Stimulated activated CD8-positive, alpha-beta memory T cell treated with anti-CD3 and anti-CD28 coated beads, Interleukin-12 subunit alpha, Interleukin-12 subunit beta, amount 100 ng/mL, for 24 hours (primary cell): ENCODE measurements around the gene LMO1.

Source experiments
- DNase-seq: peaks from one replicate; pipeline ENCODE4 v3.0.0-alpha.2; 2020; ENCODE audit errors: extremely low read depth

The LMO1 gene

DNA sequence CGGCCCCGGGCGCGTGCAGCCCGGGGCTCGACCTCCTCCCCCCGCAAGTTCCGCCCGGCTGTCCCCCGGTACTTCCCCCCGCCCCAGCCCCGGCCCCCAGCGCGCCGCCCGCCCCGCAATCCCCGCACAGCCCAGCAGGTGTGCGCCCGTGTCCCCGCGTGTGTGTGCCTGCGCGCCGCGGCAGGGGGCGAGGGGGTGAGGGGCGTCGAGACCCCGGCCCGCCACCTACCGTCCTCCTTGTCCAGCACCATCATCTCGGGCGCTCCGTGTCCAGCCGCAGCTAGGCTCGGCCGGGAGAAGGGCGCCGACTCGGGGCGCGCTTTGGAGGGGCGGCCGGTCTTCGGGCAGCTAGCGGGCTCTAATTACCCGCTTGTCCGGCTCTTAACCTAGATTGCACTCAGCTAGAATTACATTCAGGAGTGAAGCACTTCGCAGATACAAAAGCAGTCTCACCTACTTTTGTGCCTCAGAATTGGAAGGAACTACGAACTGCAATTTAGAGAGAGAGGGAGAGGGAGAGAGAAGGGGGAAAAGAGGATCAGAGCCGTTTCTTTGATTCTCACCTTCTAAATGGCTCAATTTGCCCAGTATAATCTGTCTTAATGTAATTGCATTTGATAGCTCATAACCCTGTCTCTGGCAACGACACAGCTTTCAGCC, 439 bp downstream of the LMO1 start:
- no peak for DNase-seq

DNA sequence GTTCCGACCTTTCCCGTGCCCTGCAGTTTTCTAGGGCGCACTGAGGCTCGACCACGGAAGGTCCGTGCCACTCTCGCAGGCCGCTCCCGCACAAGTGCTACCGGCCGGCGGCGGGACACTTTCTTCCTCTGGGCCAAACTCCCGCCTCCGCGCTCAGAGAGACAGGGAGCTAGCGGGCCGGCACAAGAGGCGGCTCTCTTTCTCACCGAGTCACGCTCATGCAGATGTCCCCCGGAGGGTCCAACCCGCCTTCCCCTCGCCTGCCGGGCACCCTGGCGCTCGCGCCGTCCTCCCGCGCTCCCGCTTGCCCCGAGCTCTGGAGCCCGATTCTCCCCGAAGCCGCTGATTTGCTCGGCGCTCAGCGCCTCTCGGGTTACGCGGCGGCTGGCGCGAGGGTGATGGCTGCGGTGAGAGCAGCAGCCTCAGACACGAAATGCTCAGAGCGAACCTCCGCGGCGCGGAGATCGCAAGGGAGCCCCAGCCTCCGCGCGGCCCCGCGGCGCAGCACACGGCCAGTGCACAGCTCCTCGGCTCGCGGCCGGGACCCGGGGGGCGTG, 1.0 kb downstream of the LMO1 start:
- DNase-seq = no peak

DNA sequence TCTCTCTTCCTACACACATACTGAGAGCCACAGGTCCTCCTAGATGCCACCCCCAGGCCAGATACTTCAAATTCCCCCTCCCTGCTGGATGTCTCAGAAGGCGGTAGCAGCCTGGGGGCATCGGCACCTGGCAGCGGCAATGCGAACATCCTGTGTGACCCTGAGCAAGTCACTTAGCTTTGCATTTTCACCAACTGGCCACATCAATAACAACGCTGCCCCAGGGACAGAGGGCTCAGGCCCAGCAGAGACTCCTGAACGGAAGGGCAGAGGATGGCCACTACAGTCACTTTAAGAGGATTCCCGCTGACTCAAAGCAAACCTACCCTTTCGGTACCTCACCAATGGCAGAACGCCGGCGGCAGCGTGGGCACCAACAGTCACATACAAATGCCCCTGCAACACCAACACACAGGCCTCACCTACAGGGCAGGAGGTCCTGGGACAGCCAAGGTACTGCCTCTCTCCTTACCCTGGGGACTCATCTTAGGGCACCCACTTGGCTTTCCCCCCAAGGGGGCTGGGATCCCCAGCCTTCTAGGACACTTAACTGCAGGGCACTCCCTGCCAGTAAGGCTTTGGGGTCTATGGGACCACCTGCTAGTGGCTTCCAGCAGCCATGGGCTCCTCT, 1.6 kb downstream of the LMO1 start:
- DNase-seq = no peak

DNA sequence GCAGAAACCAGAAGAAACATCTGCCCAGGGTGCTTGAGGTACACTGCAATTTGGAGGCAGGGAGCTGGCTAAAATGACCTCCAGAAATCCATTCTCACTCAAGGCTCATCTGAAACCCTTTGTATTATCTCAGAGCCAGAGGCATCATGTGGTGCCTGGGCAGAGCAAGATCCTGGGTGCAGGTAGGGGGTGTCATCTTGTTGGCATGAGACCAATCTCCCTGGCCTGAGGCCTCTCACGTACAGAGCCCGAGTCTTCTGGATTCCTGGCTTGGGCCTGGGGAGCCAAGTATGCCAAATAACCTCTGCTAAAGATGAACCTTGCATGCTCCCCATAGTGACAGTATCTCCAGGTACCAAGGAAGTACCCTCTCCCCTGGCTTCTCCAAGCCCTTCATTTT, 2.4 kb downstream of the LMO1 start:
- DNase-seq = no peak

DNA sequence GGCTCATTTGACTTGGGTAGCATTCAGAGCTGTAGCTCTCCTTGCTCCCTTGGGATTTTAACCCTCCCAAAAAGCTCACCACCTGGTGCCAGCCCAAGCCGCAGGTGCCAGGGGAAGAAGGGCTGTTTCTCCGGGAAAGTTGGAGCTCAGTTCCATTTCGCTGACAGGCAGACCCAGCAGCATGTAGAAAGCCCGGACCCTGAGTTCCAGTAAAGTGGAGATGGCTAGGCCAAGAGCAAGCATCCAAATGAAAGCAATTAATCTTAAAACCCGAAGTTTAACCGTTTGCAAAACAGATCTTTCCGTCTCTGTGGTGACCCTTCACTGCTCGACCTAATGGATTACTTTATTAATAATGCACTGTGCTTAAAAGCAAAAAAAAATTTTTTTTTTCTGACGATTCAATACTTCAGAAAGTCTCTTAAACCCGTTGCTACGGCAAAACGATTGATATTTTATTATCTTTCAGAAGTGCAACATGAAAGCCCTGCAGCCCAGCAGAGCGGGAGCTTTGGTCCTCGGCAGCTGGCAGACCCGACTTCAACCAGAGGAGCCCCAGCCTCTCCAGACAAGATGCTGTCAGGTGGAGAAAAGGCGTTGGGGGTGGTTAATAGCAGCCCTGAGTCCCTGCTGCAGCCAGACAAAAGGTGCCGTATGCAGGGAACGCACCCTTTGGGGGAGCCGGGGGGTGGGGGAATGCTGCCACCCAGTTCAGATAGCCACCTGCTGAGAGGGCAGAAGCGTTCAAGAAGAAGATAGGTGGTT, 3.3 kb downstream of the LMO1 start:
- no peak for DNase-seq

DNA sequence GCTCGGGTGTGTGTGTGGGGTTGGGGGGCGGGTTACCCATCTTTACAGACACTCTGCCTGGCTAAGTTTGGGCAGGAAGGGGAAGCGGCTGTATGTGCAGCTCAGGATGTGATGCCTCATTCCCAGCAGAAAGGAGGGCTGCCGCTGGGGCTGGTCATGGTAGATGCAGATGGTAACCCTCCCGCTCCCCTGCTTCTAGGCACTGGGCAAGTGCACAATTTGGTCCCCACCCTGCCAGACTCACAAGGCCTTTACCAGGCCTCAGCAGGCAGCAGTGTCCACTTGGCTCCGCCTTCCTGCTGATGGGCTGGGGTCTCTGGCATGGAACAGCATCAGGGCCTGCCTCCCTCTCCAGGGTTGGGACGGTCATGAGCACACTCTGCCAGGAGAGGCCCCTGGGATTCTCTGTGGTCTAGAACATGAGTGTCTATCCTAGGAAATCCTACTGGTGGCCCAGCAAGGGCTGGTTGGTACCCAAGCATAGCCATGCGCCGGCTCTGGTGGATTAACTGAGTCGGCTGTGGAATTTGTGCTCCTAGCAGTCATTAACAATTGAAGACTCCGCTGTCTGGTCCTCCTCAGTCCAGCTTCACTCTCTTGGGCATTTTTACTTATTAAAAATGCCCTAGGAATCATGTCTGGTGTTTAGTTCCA, 4.2 kb downstream of the LMO1 start:
- DNase-seq = no peak

DNA sequence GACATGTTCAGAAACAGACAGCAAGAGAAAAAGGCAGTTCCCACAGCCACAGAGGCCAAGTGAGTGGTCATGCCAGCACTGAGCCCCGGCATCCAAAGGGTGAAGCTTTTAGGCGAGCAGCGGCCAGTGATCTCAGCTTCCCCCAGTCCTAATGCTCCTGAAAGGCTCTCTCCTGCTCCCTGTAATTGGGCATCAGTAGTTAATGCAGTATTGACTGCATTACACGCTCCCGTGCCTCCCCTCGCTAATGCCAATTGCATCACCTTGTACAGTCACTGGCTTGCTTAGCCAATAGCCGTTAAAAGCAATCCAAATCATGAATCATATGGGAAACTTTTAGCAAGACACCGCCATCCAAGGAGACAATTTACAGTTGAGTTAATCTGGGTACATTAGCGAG, 4.9 kb downstream of the LMO1 start:
- DNase-seq = no peak

DNA sequence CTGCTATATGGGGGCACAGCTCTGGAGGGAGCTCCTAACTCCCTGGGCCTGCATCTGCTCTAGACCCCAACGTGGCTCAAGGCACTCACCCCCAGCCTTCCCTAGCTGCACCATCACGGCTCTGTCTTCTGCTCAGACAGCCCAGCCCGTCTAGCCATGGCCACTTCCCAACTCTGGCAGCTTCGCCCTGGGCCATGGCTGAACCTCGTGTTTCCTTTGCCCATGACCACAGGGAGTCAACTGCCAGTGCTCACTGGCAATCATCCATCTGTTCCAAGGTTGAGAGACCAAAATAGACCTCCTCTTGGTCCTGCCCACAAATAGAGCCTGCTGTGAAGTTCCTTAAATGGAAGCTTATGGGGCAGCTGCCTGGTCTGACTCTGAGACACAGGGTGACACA, 5.4 kb downstream of the LMO1 start:
- DNase-seq = no peak

DNA sequence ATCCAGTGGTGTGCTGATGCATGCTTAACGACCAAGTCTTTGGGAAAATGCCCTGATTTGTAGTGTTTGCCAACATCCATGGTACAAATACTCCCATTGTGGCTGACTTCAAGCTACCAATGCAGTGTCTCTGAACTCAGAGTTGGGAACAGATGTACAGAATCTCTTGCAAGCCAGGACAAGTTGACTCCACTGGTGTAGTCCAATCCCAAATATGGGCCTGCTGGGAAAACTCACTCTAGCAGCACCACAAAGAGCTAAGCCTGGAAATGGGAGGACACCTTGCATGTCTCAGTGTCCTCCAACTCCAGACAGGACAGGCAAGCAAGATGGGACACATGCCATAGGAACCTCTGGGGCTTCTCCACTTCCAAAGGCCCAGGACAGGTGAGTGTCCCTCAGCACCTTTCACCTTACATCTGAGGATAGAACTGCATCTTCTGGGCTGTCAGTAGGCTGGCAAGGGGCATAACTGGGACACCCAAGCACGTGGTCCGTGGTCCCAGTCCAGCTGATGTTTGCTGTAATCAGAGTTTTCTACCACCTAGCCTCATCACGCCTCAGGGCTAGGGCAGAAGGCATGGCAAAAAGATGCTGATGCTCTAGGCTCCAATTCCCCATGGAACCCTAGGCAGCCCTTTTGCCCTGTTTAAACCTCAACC, 6.5 kb downstream of the LMO1 start:
- no peak for DNase-seq

DNA sequence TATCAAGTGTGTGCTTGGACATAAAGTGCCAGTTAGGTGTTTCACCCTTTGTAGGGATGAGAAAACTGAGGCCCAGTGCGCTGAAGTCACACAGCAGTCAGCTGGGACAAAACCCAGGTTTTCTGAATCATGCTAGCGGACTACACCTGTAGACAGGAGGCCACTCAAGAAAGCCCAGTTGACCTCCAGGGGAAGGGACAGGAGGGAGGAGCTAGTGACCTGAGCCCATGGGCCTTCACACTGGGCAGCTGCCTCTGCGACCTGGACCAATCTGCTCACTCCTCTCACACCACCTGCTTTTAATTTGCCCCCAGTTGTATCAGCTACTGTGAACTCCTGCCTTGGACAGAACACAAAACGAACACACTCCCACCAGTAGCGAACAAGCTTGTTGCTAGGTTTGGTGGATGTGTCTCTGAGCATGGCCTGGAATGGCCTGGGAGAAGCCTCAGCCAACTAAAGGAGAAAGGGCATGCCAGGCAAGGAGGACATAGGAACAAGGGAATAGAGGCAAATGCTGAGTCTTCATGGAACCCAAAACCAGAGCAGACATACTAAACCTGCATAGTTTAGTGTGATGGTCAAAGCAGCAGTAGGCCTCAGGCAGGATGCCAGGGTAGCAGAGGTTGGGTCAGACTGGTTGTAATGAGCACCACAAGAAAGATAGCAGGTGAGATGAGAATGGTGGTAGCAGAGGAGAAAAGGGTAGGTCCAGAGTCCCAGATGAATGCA, 7.2 kb downstream of the LMO1 start:
- no peak for DNase-seq

DNA sequence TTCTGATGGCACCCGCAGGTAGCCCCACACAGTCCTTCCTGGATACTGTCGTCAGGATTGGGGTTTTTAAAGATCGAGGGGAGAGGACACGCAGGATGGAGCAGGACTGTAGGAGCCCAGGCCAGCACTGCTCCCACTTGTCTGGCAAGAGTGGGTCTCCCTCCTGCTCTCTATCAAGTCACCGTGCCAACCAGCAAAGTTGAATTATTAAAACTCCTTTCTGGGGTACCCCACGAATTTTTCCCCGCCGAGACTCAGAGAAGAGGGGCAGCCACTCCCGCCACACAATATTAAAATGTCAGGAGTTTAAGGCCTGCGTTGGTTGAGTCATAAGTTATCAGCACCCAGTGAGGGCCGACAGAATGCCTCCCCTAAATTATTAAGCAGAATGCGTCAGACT, 10.1 kb downstream of the LMO1 start:
- DNase-seq = no peak

DNA sequence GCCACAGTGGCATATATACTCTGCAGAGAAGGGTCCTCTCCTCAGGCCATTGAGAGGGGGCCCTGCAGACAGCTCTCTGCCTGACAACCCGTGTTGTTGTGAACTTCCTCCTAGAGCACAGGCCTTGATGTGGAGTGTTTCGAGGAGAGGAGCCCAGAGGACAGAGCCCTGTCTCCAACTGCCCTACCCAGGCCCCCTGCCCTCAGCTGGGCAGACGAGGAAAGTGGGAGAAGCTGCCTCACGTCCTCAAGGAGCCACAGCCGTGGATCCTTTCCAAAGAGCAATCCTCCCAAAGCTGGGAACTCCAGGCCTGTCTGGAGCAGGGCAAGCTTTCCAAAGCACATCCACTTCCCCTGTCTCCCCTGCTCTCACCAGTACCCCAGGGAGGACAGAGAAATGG, 10.7 kb downstream of the LMO1 start:
- no peak for DNase-seq

DNA sequence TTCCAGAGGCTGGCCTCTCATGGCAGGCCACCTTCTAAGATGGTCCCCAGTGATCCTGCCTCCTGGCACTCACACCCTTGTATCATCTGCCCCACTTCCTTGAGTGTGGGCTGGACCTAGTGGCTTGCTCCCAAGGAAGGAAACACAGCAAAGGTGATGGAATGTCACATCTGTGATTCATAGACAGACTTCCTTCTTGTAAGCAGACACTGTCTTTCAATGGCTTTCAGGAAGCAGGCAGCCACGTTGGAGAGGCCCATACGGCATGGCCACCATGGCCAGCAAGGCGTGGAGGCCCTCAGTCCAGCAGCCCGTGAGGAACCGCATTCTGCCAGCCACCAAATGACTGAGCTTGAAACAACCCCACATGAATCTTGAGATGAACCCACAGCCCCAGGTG, 11.3 kb downstream of the LMO1 start:
- no peak for DNase-seq

DNA sequence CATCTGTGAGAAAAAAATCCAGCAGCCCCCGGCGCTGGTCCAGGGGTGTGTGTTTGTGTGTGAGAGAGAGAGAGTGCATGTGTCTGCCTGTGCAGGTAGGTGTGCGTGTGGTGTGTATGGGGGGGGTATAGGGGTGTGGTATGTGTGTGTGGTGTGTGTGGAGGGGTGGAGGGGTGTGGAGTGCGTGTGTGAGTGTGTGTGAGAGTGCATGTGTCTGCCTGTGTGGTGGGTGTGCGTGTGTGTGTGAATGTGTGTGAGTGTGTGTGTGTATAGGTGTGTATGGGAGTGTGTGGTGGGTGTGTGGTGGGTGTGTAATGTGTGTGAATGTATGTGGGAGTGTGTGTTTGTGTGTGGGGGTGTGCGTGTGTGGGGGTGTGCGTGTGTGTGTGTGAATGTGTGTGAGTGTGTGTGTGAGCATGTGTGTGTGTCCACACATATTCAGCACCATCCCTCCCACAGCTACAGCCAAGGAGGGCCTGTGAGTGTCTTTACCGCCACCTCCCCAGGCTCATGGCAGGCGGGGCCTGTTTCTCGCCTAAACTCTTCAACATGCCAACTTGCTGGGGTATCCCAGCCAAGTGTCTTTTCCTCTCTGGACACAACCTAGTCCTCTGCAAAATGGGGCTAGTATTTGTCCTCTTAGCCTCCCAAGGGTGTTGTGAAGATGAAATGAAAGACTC, 11.9 kb downstream of the LMO1 start:
- DNase-seq = no peak

DNA sequence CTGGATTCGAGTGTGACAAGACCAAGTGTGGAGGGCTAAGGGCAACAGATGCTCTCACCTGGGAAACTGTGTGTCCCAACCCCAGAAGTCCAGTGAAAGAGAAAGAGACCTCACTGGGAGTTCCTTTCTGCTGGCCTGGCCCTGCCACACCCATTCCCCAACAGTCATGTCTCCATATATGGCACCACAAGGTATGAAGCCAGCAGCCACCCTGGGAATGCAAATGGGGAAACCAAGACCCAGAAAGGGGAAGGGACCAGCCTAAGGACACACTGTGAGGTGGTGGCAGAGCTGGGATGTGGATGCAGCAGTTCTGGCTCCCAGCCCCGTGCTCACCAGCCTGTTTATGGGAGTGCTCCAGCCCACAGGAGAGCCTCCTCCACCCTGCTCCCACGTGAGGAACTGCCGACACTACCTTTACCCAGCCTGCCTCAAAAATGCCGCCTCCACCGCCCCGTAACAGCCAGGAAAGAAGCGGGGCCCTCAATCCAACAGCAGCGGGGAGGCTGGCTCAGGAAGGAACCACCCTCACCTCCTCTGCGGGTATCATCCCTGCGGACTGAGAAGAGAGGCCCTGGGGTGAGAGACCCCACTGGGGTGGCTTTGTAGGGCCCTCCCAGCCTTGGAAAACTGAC, 12.6 kb downstream of the LMO1 start:
- no peak for DNase-seq

DNA sequence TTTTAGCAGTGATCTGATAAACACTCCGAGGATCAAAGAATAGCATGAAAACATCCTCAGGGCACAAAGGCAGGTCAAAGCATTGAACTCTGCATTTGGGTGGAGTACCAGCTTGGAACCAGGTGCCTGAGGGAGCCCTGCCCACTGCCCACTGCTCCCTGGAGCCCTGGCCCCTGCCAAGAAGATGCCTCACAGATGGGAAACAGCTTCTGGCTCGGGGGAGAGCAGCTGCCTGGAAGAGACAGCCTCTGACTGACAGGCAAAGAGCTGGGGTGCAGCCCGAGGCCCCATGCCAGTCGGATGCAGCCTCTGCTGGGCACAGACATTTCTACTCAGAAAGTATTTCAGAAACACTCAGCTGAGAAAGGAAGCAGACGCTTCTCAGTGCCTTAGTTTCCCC, 13.2 kb downstream of the LMO1 start:
- DNase-seq = no peak

DNA sequence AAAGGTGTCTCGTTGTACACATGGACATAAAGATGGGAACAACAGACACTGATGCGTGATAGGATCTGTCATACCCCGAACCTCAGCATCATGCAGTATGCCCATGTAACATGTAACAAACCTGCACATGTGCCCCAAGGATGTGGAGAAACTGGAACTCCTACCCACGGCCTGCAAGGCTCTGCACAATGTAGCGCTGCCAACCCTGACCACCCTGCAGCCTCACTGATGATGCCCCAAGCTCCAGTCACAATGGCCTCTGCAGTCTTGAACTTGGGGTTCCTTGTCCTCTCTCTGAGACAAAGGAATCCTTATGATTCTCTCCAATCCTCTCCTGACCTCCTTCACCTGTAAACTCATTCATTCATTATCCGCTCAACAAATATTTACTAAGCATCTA, 14.2 kb downstream of the LMO1 start:
- DNase-seq = no peak

DNA sequence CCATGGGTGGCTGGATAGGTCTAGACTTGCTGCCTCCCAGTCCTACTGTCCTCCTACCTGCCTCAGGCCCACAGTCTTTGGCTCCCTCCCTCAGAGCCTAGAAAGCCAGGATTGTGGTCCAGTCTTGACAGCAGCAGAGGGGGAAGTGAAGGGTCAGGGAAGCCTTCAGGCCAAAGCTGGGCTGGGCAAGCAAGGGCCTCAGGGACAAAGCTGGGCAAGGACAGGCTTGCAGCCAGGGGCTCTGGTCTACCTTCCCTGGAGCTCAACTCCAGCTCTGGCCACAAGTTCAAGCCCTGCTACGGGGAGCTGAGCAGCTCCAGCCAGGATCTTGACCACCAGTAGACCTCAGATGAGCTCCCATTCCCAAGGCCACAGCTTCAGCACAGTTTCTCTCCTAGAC, 14.9 kb downstream of the LMO1 start:
- DNase-seq = no peak

DNA sequence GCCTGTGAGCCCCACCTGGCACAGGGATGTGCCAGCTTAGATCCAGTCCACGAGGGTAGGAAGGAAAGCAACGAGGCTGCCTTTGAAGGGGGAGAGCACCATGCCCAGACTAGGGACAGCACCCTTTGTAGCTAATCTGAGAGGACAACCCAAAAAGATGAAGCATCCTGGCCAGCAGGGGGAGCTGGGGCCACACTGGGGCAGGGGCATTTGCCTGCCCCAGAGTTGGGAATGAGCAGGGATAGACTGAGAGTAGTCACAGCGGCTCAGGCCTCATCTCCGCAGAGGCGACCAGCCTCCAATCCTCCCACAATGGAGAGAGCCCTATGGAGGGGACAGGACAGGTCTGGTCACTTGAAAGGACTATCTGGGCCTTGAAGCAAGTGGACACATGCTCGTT, 16.4 kb downstream of the LMO1 start:
- no peak for DNase-seq

DNA sequence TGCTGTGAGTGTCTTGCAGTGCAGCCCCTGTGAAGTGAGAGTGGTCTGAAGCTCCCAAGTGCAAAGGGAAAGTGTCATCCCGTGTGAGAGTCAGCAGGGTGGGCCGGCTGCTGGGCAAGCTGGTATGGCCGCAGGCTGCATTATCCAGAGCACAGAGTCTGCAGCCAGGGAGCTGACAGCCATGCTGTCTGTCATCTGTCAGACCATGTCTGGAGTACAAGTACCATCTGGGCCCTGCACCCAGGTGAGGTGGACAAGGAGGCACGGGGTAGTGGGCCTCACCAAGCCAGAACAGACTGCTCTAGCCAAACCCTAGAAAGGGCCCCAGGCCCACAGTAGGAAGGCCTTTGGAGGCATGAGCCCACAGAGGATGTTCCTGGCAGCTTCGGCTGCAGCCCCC, 20.2 kb downstream of the LMO1 start:
- DNase-seq = no peak
